WERI-Rb-1 (cell line): ENCODE measurements around the gene FBXW11.

Experiments
- DNase-seq: peaks from one replicate; pipeline ENCODE4 v3.0.0-alpha.2; 2020
- H3K27ac ChIP-seq: fragments of 250-450 bp; sonication (Bioruptor Pico); 2 replicates; pipeline ENCODE4 v1.5.1; 2020; ENCODE audit warnings: mild to moderate bottlenecking, moderate library complexity
- H3K27me3 ChIP-seq: fragments of 250-450 bp; sonication (Bioruptor Pico); 2 replicates; pipeline ENCODE4 v1.5.1; 2021; ENCODE audit warnings: mild to moderate bottlenecking, low read depth, moderate library complexity; ENCODE audit not compliant: insufficient read depth, severe bottlenecking
- H3K36me3 ChIP-seq: fragments of 250-450 bp; sonication (Bioruptor Pico); 2 replicates; pipeline ENCODE4 v1.5.1; 2020; ENCODE audit warnings: mild to moderate bottlenecking, moderate library complexity
- H3K4me3 ChIP-seq: 2 replicates; pipeline ENCODE4 v1.5.1; 2011; ENCODE audit warnings: low read depth, mild to moderate bottlenecking, control low read depth, low read length
- H3K9me3 ChIP-seq: fragments of 250-450 bp; sonication (Bioruptor Pico); 2 replicates; pipeline ENCODE4 v1.5.1; 2021; ENCODE audit warnings: mild to moderate bottlenecking, moderate library complexity; ENCODE audit not compliant: severe bottlenecking
- CTCF ChIP-seq: IDR thresholded peaks from 2 replicates; pipeline ENCODE4 v1.5.1; 2011; ENCODE audit warnings: low read depth, mild to moderate bottlenecking, control low read depth, inconsistent platforms, low read length

FBXW11 gene

GRCh38 chr5:172005708-172006320 lies 624 bp downstream of the FBXW11 start:
- Histone ChIP-seq H3K27me3 (no peaks in the 10 kb centered on the region), H3K9me3 (no peaks in the 10 kb centered on the region), H3K36me3 (peaks cover 4% of the 10 kb centered on the region), H3K27ac (peak overlapping the region; percentile 97), H3K4me3 (peak overlapping the region; percentile 98)
- TF ChIP-seq CTCF: no peak
- DNase-seq: peak; percentile 26

GRCh38 chr5:172004824-172005237 lies 1.6 kb downstream of the FBXW11 start:
- H3K9me3 ChIP-seq: no peaks in the 10 kb centered on the region
- no peaks in the 10 kb centered on the region for H3K27me3 ChIP-seq
- peaks cover 4% of the 10 kb centered on the region for H3K36me3 ChIP-seq
- no peak overlapping the region for H3K27ac ChIP-seq
- DNase-seq: no peak
- H3K4me3 ChIP-seq: no peak overlapping the region; the same call in 1 of the 2 replicates
- no peak for TF ChIP-seq CTCF

- Histone ChIP-seq H3K27ac (no peak overlapping the region), H3K9me3 (no peaks in the 10 kb centered on the region), H3K36me3 (peaks cover 4% of the 10 kb centered on the region), H3K4me3 (no peak overlapping the region), H3K27me3 (no peaks in the 10 kb centered on the region)
- DNase-seq: no peak
- no peak for TF ChIP-seq CTCF
Measured at GRCh38 chr5:172003746-172004145, 2.7 kb downstream of the FBXW11 start.

GRCh38 chr5:172002840-172003512 lies 3.5 kb downstream of the FBXW11 start:
- peak; percentile 70 for DNase-seq
- Histone ChIP-seq H3K27me3 (no peaks in the 10 kb centered on the region), H3K9me3 (no peaks in the 10 kb centered on the region), H3K4me3 (no peak overlapping the region), H3K36me3 (peaks cover 4% of the 10 kb centered on the region), H3K27ac (no peak overlapping the region)
- no peak for TF ChIP-seq CTCF

GRCh38 chr5:172002310-172002709 lies 4.1 kb downstream of the FBXW11 start:
- DNase-seq: no peak
- no peaks in the 10 kb centered on the region for H3K9me3 ChIP-seq
- peak; percentile 43 for TF ChIP-seq CTCF
- H3K4me3 ChIP-seq: no peak overlapping the region
- H3K27ac ChIP-seq: no peak overlapping the region
- peaks cover 4% of the 10 kb centered on the region for H3K36me3 ChIP-seq
- no peaks in the 10 kb centered on the region for H3K27me3 ChIP-seq
